Psoas muscle (tissue), 8 donors: Measurements from ENCODE around the gene KRT6B. TPM values are rescaled to one million over a fixed set of nuclear protein-coding genes. Genes with fewer than 3 reads are reported as not detected.
A peak's percentile ranks its signal among the peaks of the same experiment; 100 is the strongest.

ENCODE experiments used
- ATAC-seq, 4 donors: fragments of 200-7000 bp; cut with Tn5 transposase; one replicate each; pipeline ENCODE4 v1.9.1; 2020; ENCODE audit warnings: moderate library complexity in 3 of 4, mild to moderate bottlenecking in 2 of 4
- DNase-seq, 2 donors: peaks; one replicate each; pipeline ENCODE4 v3.0.0-alpha.2; 2020
- H3K27ac ChIP-seq: fragments of 200-600 bp; one replicate; pipeline ENCODE4 v1.8.0; 2022
- H3K27me3 ChIP-seq, 3 donors: fragments of 200-600 bp in 1 of 3; one replicate each; pipeline versions ENCODE4 v1.6.1 to v1.8.0; 2013 to 2022; ENCODE audit warnings: low read length in 2 of 3, mild to moderate bottlenecking in 2 of 3, moderate library complexity in 1 of 3; ENCODE audit not compliant: insufficient read depth in 3 of 3
- H3K36me3 ChIP-seq, 2 donors: fragments of 200-600 bp in 1 of 2; one replicate each; pipeline versions ENCODE4 v1.6.1 to v1.8.0; 2013 to 2022; ENCODE audit warnings: low read depth in 1 of 2, mild to moderate bottlenecking in 1 of 2, moderate library complexity in 1 of 2; ENCODE audit not compliant: insufficient read depth in 1 of 2
- H3K4me1 ChIP-seq: fragments of 200-600 bp; one replicate; pipeline ENCODE4 v1.8.0; 2022
- H3K4me3 ChIP-seq: fragments of 200-600 bp; one replicate; pipeline ENCODE4 v1.8.0; 2022; ENCODE audit warnings: mild to moderate bottlenecking
- H3K9me3 ChIP-seq: fragments of 200-600 bp; one replicate; pipeline ENCODE4 v1.8.0; 2022
- WGBS, 3 donors: extraction: QIAGEN DNeasy Blood & Tissue Kit; methylation state at CpG; one replicate each; pipeline versions ENCODE4 v1.1.6 to v1.1.7; 2013; 5-methylcytosine and 5-hydroxymethylcytosine counted together
- intact Hi-C, 2 donors: fragments of 100-400 bp; cut with DNase I; formaldehyde crosslinking; loops; one replicate each; pipeline versions ENCODE4 v1.11.0 to v1.14.2; 2022
- polyA plus RNA-seq, 3 donors: library from polyadenylated mRNA; stranded (reverse); fragments of 200-250 nt; gene quantifications; one replicate each; pipeline ENCODE4 v1.2.3, GENCODE V29; 2013
- total RNA-seq, 4 donors: library from RNA; stranded (reverse); fragmentation: NEBNext Ultra II Directional in 2 of 4; extraction: Animal tissue kit (Norgen Biotek cat#: 25700) in 2 of 4; gene quantifications; one replicate each; pipeline versions ENCODE4 v1.2.1 to v1.2.4, GENCODE V29; 2021 to 2023
- TF ChIP-seq, protein P1 (sequence below): fragments of 200-600 bp; IDR thresholded peaks from one replicate; pipeline ENCODE4 v1.8.0; 2022; ENCODE audit warnings: antibody characterized with exemption
- donor health status: healthy with polysubstance abuse.
- donor health status: DM: no; HTN: no; CAD: no; lungs with moderate emphysema.
- donor health status: Bipolar disorder and iron deficiency.
- donor health status: healthy.
- donor health status: DM: yes; HTN: yes; CAD: no.
- donor health status: DM: no; HTN: no; CAD: no.
- donor health status: DM: no; HTN: no; CAD: no.
- donor health status: DM: yes; HTN: yes; CAD: no.

The KRT6B gene
- total and polyA plus RNA-seq, 7 donors, result 0.04 to 0.32 (median 0.15) TPM; not detected in 3

DNA sequence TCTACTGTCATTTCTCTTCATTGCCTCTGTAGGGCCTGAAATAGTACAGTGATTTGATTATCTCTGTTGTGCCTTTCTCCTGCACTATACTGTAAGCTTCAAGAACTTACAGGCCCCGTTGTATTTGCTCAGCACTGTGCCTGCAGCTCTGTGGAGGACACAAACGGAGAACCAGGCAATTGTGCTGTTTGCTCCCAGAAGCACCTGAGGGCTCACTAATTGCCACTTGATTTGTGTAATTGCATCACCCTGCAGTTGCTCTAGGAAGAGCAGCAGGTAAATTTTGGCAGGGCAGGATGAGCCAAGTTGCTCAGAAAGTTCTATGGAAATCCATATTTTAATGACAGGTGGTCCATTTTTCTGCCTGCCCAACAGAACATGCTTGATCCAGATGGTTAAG lies 34.2 kb downstream of the KRT6B start:
- 82 to 94% (median 89%) methylated on average over 2 of the region's 2 CpGs for WGBS, 3 donors
- H3K27me3 ChIP-seq, result peaks cover 0 to 13% (median 5%) of the 10 kb centered on the region in 3 donors
- H3K4me1 ChIP-seq, result no peaks in the 10 kb centered on the region
- H3K9me3 ChIP-seq, result no peaks in the 10 kb centered on the region
- DNase-seq, result no peak
- no peaks in the 10 kb centered on the region for H3K36me3 ChIP-seq
- TF ChIP-seq, protein P1, sequence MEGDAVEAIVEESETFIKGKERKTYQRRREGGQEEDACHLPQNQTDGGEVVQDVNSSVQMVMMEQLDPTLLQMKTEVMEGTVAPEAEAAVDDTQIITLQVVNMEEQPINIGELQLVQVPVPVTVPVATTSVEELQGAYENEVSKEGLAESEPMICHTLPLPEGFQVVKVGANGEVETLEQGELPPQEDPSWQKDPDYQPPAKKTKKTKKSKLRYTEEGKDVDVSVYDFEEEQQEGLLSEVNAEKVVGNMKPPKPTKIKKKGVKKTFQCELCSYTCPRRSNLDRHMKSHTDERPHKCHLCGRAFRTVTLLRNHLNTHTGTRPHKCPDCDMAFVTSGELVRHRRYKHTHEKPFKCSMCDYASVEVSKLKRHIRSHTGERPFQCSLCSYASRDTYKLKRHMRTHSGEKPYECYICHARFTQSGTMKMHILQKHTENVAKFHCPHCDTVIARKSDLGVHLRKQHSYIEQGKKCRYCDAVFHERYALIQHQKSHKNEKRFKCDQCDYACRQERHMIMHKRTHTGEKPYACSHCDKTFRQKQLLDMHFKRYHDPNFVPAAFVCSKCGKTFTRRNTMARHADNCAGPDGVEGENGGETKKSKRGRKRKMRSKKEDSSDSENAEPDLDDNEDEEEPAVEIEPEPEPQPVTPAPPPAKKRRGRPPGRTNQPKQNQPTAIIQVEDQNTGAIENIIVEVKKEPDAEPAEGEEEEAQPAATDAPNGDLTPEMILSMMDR, result no peak
- no peak for ATAC-seq
- intact Hi-C loops, result no loop called here
- H3K4me3 ChIP-seq, result no peak overlapping the region
- H3K27ac ChIP-seq, result no peak overlapping the region

DNA sequence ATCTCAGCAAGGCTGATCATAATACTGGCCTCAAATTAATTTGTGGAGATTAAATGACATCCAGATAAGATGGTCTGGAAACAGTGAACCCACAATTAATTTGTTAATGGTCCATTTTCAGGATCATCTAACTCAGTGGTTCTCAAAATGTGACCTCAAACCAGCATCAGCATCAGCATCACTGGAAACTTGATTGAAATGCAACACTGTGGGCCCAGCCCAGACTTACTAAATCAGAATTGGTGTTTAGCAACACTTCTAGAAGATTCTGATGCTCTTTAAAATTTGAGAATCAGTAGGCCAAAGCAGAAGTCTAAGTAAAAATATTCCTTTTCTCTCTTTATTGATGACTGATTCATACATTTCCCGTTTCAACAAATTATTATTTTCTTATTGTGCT lies 35.2 kb downstream of the KRT6B start:
- TF ChIP-seq, protein P1, result no peak
- H3K4me1 ChIP-seq, result no peaks in the 10 kb centered on the region
- H3K9me3 ChIP-seq, result no peaks in the 10 kb centered on the region
- DNase-seq (no peak), ATAC-seq (peak in 1 of 4 donors; percentile 36)
- peaks cover 0 to 5% (median 4%) of the 10 kb centered on the region in 3 donors for H3K27me3 ChIP-seq
- H3K4me3 ChIP-seq, result no peak overlapping the region
- intact Hi-C loops, result no loop called here
- H3K36me3 ChIP-seq, result no peaks in the 10 kb centered on the region
- 78 to 89% (median 81%) methylated on average over 1 of the region's 1 CpG for WGBS, 3 donors
- peak overlapping the region; percentile 12 for H3K27ac ChIP-seq

DNA sequence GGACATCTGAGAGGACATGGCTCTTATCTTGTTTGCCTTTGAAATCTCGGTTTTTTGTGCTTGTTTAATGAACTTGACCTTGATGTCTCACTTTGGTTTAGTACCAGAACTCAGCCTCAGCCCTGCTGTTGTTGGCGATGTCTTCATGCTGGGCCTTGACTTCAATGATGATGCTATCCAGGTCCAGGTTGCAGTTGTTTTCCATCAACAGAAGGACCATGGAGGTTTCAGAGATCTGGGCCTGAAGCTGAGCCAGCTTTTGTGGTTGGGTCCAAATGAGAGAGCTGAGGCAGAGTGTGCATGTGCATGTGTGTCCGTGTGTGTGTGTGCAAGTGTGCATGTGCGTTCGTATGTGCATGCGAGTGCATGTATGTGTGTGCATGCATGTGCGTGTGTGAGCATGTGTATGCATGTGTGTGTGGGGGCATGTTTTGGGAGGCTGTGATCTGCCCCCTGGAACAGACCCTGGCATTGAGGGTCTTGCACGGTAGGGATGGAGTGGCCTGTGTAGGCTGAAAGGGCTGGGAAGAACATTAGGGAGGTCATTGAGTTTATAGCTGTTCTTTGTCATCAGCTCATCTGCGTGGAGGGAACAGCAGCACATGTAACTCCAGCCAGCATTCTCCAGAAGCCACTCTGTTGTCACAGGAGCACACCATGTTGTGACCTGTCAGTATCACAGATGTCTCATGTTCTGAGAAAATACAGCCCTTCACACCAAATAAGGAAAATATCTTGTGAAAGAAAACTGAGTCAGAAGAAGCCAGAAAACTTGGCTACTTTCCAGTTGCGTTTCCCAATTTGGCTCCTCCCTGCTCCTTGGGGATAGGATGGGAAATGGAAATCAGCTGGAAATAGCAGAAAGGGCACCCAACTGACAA lies 35.8 kb downstream of the KRT6B start:
- H3K27me3 ChIP-seq, result peaks cover 0 to 5% (median 4%) of the 10 kb centered on the region in 3 donors
- DNase-seq, result peak in 1 of 2 donors; percentile 35
- ATAC-seq, result peak in 3 of 4 donors; percentile 68 to 80 (median 75)

GRCh38 chr12:52414936-52415335 lies 37.0 kb downstream of the KRT6B start:
- intact Hi-C loops, result no loop called here
- Histone ChIP-seq H3K9me3 (no peaks in the 10 kb centered on the region), H3K27ac (no peak overlapping the region), H3K4me3 (no peak overlapping the region), H3K4me1 (no peaks in the 10 kb centered on the region), H3K36me3 (no peaks in the 10 kb centered on the region), H3K27me3 (peaks cover 0 to 5% (median 2%) of the 10 kb centered on the region in 3 donors)
- WGBS, 3 donors, result 69 to 80% (median 72%) methylated on average over 5 of the region's 5 CpGs
- no peak for DNase-seq
- TF ChIP-seq, protein P1, result no peak
- no peak for ATAC-seq

More for the DNA sequence above, 35.8 kb downstream of the KRT6B start:
- H3K36me3 ChIP-seq, result no peaks in the 10 kb centered on the region
- 54 to 58% (median 58%) methylated on average over 10 of the region's 10 CpGs for WGBS, 3 donors
- no peak overlapping the region for H3K4me3 ChIP-seq
- TF ChIP-seq, protein P1, result no peak
- H3K4me1 ChIP-seq, result no peaks in the 10 kb centered on the region
- intact Hi-C loops, result no loop called here
- H3K27ac ChIP-seq, result no peak overlapping the region
- H3K9me3 ChIP-seq, result no peaks in the 10 kb centered on the region
